Omental fat pad (tissue), 4 donors: ENCODE results near the gene FRG1. TPM values are rescaled to one million over a fixed set of nuclear protein-coding genes. Genes with fewer than 3 reads are reported as not detected.
A peak's percentile ranks its signal among the peaks of the same experiment; 100 is the strongest.
"Not testable (repeated sequence)": the region's sequence is repeated elsewhere in the genome, so short reads cannot be mapped to it uniquely, and the experiment has no call there.

Source experiments
- ATAC-seq: fragments of 150-250 bp; one replicate; pipeline ENCODE4 v1.9.1; 2016; ENCODE audit warnings: mild to moderate bottlenecking, moderate library complexity; ENCODE audit not compliant: low FRiP score
- DNase-seq: peaks from one replicate; pipeline ENCODE4 v3.0.0-alpha.2; 2019; ENCODE audit warnings: low spot score
- total RNA-seq, 4 donors: library from RNA; depleted of rRNA; stranded (reverse); fragments of >200 nt; gene quantifications; one replicate each; pipeline ENCODE4 v1.1.0, GENCODE V29; 2016
- TF ChIP-seq, protein P1 (sequence below), 3 donors: fragments of 450-650 bp; IDR thresholded peaks; one replicate each; pipeline ENCODE4 v1.5.1; 2016 to 2017; ENCODE audit warnings: antibody characterized with exemption in 3 of 3, mild to moderate bottlenecking in 3 of 3, moderate library complexity in 2 of 3

FRG1 gene
- total RNA-seq, 4 donors from 2014 or later: 33.1 to 41.3 (median 34.0) TPM

DNA sequence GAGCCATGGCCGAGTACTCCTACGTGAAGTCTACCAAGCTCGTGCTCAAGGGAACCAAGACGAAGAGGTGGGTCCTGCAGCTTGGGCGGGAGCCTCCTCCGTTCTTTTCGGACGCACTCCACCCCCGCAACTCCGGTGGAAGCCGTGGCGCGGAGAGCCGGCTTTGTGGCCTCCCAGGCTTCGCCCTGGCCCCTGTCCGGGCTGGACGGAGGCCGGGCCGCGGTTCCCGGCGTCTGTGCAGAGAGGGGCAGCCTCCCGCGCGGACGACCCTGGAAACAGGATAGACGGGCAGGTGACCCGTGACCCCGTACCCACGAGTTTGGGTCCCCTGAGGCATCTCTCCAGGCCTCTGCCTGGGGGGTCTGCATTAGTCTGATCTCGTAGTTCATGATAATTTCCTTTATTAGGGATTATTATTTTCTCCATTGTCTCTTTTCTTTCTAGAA lies 356 bp downstream of the FRG1 start:
- peak; percentile 82 for ATAC-seq
- DNase-seq: no peak
- TF ChIP-seq, protein P1, sequence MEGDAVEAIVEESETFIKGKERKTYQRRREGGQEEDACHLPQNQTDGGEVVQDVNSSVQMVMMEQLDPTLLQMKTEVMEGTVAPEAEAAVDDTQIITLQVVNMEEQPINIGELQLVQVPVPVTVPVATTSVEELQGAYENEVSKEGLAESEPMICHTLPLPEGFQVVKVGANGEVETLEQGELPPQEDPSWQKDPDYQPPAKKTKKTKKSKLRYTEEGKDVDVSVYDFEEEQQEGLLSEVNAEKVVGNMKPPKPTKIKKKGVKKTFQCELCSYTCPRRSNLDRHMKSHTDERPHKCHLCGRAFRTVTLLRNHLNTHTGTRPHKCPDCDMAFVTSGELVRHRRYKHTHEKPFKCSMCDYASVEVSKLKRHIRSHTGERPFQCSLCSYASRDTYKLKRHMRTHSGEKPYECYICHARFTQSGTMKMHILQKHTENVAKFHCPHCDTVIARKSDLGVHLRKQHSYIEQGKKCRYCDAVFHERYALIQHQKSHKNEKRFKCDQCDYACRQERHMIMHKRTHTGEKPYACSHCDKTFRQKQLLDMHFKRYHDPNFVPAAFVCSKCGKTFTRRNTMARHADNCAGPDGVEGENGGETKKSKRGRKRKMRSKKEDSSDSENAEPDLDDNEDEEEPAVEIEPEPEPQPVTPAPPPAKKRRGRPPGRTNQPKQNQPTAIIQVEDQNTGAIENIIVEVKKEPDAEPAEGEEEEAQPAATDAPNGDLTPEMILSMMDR (IDR thresholded peaks at IDR 0.05): no peak

- not testable (repeated sequence) for ATAC-seq, DNase-seq
Measured at GRCh38 chr4:189942412-189942811, 1.7 kb downstream of the FRG1 start.

DNA sequence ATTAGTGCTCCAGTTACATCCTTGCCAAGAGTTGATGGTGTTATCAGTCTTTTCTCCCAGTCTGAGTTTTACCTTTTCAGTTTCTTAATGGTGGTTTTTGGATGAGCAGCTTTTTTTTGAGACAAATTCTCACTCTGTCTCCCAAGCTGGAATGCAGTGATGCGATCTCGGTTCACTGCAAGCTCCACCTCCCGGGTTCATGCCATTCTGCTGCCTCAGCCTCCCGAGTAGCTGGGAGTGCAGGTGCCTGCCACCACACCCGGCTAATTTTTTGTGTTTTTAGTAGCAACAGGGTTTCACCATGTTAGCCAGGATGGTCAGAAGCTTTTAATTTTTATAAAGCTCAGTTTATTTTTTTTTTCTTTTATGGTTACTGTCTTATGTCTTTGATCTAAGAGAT lies 3.4 kb downstream of the FRG1 start:
- ATAC-seq, DNase-seq: not testable (repeated sequence)

DNA sequence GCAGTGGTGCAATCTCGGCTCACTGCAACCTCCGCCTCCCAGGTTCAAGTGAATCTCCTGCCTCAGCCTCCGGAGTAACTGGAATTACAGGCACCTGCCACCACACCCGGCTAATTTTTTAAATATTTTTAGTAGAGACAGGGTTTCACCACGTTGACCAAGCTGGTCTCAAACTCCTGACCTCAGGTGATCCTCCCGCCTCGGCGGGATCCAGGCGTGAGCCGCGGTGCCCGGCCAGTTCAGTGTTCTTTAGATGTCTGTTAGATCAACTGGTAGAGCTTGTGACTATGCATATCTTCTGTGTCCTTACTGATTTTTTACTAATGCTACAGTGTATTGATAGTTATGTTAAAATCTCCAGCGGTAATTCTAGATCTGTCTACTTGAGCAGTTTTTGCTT lies 6.2 kb downstream of the FRG1 start:
- ATAC-seq, DNase-seq: not testable (repeated sequence)

DNA sequence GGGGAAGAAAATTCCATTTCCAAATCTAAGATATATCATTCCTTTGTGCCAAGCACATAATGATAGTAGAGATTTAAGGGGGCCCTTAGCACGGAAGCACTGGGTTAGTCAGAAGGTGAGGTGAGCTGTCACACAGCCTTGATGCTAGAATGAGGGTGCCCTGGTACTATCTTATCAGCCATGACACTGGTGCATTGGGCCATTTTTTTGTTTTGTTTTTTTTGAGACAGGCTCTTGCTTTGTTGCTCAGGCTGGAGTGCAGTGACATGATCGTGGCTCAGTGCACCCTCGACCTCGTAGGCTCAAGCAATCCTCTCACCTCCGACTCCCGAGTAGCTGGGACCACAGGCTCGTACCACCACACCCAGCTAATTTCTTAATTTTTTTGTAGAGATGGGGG lies 7.8 kb downstream of the FRG1 start:
- DNase-seq, ATAC-seq: not testable (repeated sequence)

GRCh38 chr4:189969291-189969690 lies 28.6 kb downstream of the FRG1 start:
- not testable (repeated sequence) for ATAC-seq, DNase-seq

DNA sequence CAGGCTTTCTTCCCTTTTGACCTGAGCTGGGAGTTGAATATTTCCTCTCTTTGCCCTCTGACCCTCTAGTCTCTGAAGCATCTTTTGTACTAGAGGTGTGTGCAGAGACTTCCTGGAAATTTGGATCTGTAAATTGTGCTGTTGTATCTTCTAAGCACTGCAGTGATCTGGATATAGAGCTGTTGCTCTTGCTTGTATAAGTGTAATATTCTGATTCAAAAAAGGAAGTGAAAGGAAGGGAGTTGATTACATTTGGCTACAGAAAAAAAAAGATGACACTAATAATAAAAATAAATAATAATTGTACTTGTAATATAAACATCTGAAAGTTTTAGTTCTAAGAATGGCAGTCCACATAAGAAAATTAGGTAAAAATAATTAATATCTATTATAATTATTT lies 33.0 kb downstream of the FRG1 start:
- DNase-seq (no peak), ATAC-seq (no peak)
- TF ChIP-seq, protein P1 (IDR thresholded peaks at IDR 0.05): no peak

GRCh38 chr4:189974056-189974455 lies 33.4 kb downstream of the FRG1 start:
- ATAC-seq: no peak
- no peak for DNase-seq
- TF ChIP-seq, protein P1 (IDR thresholded peaks at IDR 0.05): no peak

DNA sequence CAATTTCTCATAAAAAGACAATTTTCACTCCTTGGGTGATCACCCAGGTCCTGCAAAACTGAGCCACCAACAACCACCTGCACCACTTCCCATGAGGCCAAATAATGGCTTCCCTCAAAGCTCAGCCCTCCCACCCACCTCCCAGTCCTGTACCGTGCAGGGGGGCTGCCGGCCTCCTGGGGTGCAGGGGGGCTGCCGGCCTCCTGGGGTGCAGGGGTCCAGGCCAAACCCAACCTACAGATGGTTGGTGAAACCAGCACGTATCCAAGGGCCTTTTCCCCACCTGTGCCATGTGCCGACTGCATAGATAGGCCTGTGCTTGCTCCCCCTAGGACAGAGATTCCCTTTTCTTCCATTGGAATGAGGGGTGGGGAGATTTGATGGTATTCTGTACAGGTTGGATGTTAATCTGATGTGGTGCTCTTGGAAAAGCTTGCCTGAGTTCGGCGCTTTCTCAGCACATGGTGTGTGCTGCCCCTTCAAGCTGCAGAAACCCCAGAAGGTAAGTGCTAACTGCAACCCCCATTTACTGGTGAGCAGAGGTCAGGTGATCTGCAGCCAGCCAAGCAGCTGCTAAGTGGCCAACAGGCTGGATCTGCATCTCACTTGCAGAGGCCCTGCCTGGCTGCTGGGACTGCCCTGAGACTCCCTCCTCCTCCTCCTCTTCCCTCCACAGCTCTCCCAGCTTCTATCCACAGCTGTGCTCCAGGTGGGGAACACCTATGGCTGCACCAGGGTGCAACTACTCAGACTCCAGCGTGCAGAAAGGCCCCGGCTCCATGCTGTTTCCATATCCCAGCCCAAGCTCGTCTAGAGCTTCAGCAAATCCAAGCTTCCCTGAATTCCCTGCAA lies 38.8 kb downstream of the FRG1 start:
- ATAC-seq: no peak
- DNase-seq: no peak
- TF ChIP-seq, protein P1 (IDR thresholded peaks at IDR 0.05): no peak

DNA sequence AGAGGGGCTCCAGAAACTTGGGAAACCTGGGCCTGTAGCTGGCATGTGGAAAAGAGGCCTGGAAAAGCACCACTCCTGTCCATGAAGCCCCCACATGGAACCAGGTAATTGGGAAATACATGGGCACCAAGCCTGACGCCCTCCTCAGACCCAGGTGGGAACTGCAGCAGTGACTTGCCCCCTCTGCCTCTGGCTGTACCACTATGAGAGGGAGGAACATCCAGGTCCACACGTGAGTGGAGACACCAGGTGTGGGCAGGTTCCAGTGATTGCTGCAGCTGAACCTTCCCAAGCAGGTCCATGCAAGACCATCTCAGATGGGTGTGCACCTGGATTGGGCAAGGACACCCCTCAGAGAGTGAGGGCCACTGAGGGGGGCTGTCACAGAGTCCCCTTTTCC lies 39.6 kb downstream of the FRG1 start:
- not testable (repeated sequence) for DNase-seq, ATAC-seq
